Glomerular endothelial cell (primary cell): ENCODE data around the gene CERS6. TPM values are rescaled to one million over a fixed set of nuclear protein-coding genes. Genes with fewer than 3 reads are reported as not detected.

Experiments
- DNase-seq: peaks from one replicate; pipeline ENCODE4 v3.0.0-alpha.2; 2011; ENCODE audit warnings: low read depth, low spot score; ENCODE audit errors: extremely low read depth
- total RNA-seq: library from RNA; depleted of rRNA; stranded (reverse); fragments of >200 nt; gene quantifications from 2 replicates; pipeline ENCODE4 v1.2.3, GENCODE V29; 2015

CERS6 gene
- total RNA-seq, 1 donor from 2014 or later, result 13.5 TPM

DNA sequence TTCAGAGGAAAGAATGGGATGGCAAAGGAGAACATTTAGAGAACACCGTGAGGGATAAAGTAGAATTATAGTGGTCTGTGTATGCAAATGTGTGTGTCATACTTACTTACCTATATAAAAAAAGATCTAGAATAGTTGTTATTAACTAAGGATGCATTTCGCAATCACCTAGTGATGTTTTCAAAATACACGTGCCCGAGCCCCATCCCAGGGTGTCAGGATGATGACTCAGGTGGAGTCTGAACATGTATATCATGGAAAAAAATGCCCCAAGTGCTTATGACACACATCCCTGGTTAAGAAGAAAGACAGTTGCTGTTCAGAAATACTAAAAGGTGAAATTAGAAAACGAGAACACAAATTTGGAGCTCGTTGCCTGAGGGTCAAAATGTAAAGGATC, 109.0 kb downstream of the CERS6 start:
- DNase-seq, result no peak

- DNase-seq, result no peak
Measured at GRCh38 chr2:168565512-168565911, 109.4 kb downstream of the CERS6 start.

GRCh38 chr2:168566974-168567665, 111.0 kb downstream of the CERS6 start:
- DNase-seq, result no peak

- no peak for DNase-seq
Measured at GRCh38 chr2:168567836-168568235, 111.8 kb downstream of the CERS6 start.

DNA sequence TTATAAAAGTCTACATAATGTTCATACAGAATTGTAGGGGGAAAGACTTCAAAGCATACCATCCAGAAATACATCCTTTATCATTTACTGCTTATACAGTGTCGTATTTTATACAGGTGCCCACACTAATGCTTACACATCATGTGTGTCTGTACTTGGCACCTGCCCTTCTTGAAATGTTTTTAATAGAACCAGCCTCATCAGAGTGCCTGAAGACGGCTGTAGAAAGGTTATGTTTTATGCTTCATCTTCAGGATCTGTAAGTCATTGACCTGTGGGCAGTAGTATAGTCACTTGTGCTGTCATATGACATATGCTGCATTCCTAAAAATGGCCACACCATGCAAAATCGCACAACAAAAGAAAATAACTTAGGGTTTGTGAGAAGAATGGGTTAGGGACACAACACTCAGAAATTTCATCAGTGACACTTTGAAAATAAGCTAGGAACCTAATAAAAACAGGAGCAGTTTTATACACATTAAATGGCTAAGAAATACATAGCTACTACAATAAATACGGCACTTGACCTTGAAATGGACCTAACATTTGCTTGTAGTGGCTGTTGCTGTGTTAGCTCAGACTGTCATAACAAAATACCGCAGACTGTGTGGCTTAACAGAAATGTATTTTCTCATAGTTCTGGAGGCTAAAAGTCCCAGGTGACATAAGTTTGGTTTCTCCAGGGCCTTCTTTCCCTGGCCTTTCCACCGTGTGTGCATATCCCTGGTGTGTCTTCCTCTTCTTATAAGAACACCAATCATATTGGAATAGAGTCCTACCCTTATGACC, 112.6 kb downstream of the CERS6 start:
- no peak for DNase-seq

- no peak for DNase-seq
Measured at GRCh38 chr2:168571061-168571460, 115.0 kb downstream of the CERS6 start.

GRCh38 chr2:168573128-168573903, 117.2 kb downstream of the CERS6 start:
- DNase-seq, result no peak

DNA sequence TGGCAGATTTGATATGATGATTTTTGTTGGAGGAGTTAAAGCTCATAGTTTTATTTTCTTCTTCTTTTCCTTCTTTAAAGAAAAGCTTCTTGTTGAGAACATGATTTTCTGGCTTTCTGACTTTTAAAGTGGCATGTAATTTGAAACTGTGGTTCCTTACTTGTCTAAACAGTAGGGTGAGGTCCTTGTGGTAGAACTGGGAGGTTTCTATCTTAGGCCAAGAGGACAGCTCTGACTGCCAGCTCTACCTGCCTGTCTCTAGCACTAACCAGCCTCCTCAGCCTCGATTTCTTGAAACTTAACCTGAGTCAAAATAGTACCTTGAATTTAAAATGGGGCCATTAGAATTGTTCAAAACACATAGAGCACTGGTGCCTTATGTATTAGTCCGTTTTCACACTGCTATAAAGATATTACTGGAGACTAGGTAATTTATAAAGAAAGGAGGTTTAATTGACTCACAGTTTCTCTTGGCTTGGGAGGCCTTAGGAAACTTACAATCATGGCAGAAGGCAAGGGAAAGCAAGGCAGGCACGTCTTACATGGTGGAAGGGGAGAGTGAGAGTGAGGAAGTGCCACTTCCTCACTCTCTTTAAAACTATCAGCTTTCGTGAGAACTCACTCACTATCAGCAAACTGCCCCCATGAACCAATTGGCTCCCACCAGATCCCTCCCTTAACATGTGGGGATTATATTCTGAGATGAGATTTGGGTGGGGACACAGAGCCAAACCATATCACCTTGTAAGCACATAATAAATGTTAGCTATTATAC, 119.0 kb downstream of the CERS6 start:
- no peak for DNase-seq

DNA sequence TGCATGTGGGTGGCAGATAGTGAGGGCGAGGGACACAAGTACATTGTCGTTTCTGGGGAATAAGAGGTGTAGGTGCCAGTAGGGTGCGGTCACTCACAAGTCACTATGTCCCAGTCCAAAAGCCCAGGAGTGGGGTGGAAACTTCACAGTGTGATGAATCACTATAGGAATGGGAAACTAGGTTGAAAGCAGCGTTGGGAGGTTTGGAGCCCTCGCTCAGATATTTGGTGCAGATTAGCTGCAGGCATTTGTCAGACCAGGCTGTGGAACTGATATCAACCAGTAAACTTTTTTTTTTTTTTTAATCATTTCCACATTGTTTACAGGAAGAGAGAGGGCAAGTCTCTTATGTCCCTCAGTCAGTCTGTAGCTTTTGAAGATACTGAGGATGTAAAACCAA, 121.8 kb downstream of the CERS6 start:
- DNase-seq, result no peak

- DNase-seq, result no peak
Measured at GRCh38 chr2:168583064-168583709, 127.1 kb downstream of the CERS6 start.

GRCh38 chr2:168583710-168584521, 127.8 kb downstream of the CERS6 start:
- DNase-seq, result no peak

GRCh38 chr2:168584911-168585310, 128.8 kb downstream of the CERS6 start:
- no peak for DNase-seq

- no peak for DNase-seq
Measured at GRCh38 chr2:168585700-168586099, 129.6 kb downstream of the CERS6 start.

- DNase-seq, result no peak
Measured at GRCh38 chr2:168587307-168587706, 131.2 kb downstream of the CERS6 start.

- DNase-seq, result no peak
Measured at GRCh38 chr2:168589236-168590211, 133.5 kb downstream of the CERS6 start.

DNA sequence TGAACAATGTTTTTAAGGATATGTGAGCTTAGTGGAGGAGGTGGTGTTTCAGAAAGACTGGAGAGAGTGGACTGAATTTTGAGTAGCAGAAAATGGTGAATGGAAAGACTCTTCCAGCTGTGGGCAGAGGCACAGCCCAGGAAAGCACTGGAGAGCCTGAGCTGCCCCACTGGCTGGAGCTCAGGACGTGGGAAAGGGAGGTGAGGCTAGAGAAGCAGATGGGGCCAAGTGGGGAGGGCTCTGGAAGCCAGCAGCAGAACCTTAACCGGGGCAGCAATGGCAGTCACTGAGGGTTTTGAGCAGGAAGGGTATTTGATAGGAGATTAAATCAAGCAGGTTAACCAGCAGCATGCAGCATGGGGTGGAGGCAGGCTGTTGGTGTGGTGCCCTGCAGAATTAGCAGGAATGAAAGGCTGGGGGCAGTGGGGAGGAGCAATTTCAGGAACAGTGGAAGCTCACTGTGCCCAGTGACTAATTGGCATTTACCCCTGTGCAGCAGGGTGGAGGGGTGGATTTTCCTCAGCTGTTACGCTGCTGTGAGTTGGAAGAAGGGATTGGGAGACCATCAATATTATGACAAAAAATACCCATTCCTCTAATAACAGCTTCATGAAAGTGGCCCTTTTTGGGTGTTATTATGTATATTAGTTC, 136.2 kb downstream of the CERS6 start:
- no peak for DNase-seq

DNA sequence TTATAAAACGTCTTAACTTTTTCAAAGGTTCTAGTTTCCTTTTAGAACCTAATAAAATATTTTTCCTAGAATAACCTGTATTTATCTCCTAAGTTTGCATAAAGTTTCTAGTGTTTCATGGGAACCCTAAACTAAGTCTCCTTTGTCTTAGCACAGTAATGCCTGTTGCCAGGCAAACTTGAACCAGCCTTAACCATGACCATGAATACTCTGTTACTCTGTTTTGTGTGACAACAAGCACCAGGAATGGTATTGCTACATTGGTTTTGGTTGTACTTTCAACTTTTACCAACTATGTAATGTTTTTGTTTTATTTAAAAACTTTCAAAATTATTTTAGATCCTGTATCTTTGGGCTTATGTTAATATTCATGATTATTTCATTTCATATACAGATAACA, 137.6 kb downstream of the CERS6 start:
- no peak for DNase-seq

- no peak for DNase-seq
Measured at GRCh38 chr2:168594778-168595177, 138.7 kb downstream of the CERS6 start.
